HG03039 (cell line): ENCODE data around the gene PHF8.
A peak's percentile ranks its signal among the peaks of the same experiment; 100 is the strongest.

Experiments used
- ATAC-seq: cut with Tn5 transposase; IDR thresholded peaks from one replicate; pipeline ENCODE4 v1.9.1; 2021; ENCODE audit warnings: mild to moderate bottlenecking, moderate library complexity; ENCODE audit not compliant: unreplicated experiment

PHF8 gene

GRCh38 chrX:54044126-54044876 is at the start of gene PHF8:
Gene PHF8 (minus strand): TSS chrX:54044473. CDS start chrX:54042728, 1,745 bp downstream.
- ATAC-seq: peak; percentile 77

DNA sequence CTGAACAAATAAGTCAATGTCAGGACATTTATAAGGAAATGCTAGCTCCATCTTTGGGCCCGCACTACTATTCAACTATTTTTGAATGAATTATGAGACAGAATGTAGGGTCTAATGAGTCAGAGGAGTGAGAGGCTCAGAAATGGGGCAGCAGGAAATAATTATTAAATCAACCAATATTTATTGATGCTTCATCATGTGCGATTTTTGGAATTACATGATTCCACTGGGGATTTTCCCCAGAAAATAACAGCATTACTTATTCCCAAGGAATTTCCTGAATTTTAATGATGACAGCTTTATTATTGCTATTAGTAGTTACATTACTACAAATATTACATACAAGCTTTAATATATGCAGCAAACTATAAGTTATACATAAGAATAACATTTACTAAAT is 49.3 kb upstream of the PHF8 start:
- ATAC-seq: no peak

GRCh38 chrX:54093159-54093558 is 48.9 kb upstream of the PHF8 start:
- ATAC-seq: no peak

GRCh38 chrX:54090880-54091279 is 46.6 kb upstream of the PHF8 start:
- no peak for ATAC-seq

DNA sequence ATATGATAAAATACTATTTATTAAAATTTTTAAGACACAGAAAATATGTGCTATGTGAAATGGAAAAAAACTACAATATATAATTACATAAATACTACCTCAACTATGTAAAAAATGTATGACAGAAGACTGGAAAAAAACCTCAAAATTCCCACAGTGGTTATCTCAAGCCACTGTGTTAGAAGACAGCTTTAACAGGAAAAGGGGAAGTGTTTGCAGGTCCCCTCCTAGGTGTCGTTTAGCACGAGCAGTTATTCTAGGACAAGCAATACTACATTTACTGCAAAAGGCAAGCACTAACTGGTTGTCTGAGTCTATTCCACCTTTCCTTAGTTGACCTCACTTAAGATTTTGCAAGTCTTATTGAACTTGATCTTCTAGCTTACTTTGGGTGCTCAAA is 44.9 kb upstream of the PHF8 start:
- ATAC-seq: no peak

DNA sequence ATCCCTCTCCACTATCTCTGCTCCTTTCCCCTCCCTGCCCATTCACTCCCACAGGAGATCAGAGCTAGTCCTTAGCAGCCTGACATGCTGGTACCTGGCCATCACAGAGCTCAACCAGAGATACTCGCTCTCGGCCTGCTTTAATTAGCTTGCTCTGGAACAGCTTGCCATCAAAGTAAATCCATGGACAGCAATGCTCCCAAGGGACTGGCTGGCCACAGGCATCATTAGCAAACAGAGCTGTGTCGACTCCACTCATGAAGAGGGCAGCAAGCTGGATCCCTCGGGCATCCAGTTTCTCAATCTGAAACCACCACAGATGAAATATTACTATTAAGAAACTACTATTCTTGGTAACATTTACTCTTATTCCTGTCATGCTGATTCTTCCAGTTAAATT is 43.4 kb upstream of the PHF8 start:
- ATAC-seq: no peak

DNA sequence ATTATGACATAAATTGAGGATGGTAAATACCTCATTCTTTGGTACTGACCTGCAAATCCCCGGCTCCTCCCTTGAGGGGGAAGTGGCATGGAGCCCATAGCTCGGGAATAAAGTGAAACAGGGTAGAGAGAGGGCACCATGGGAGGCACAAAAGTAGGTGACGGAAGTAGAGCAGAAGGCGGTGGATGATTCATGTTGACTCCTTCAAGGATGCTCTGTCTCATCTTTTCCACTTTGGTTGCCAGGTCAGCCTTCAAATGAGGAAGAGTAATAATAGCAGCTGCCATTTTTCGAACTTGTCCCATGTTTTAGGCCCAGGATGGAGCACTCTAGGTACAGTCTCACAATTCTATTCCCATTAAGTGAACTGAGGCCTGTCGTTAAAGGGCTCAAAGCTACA is 41.4 kb upstream of the PHF8 start:
- no peak for ATAC-seq

DNA sequence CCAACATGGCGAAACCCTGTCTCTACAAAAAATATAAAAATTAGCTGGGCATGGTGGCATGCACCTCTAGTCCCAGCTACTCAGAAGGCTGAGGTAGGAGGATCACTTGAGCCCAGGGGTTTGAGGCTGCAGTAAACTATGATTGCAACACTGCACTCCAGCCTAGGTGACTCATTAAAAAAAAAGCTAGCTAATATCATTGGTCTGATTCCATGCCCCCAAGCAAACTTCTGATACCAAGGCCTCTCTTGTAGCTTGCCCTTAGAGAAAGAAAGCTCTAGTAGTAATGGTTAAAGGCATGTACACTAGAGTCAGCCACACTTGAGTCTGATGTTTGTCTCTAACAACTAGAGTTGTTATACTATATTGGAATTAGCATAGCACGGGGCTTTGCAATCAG is 32.6 kb upstream of the PHF8 start:
- ATAC-seq: no peak

DNA sequence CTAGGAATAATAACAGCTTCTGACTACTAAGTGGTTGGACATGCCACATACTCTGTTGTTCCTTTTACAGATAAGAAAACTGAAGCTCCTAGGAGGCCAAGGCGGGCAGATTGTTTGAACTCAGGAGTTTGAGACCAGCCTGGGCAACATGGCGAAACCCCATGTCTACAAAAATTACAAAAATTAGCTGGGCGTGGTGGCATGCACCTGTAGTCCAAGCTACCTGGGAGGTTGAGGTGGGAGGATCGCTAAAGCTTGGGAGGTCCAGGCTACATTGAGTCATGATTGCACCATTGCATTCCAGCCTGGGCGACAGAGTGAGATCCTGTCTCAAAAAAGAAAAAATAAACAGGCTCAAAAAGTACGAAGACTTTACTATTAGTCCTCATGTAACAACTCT is 30.6 kb upstream of the PHF8 start:
- ATAC-seq: no peak

DNA sequence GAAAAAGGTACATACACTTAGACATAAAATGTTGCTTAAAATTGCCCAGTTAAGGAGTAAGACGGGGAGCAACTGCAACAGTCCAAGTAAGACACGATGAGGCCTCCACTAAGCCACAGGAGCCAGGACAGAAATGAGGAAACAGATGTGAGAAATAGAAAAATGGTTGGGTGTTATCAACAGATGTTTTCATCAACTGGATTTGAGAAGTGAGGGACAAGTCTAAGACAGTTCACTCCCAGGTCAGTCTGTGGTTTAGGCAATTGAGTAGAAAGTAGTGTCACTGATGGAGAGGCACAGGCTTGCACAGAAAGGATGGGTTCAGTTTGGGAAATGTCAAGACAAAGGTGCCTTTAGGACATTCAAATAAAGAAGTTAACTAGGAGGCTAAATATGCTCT is 23.5 kb upstream of the PHF8 start:
- no peak for ATAC-seq

DNA sequence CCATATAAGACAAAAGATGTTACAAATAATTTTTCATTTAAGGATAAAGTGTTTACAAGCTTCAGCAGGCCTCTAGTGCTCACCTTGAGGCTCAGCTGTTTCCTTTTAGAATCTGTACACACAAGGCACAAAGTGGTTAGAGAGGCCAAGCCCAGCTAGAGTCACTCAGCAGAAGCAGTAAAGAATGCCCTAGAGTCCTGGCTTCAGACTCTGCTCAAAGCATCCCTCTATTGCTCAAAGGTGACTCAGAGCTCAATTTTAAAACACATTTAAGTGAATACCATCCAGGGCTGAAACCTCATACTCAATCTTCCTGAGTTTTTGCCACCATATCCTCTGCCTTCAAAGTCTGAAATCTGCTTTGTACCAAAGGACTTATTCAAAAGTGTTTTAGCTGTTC is 22.6 kb upstream of the PHF8 start:
- ATAC-seq: no peak

DNA sequence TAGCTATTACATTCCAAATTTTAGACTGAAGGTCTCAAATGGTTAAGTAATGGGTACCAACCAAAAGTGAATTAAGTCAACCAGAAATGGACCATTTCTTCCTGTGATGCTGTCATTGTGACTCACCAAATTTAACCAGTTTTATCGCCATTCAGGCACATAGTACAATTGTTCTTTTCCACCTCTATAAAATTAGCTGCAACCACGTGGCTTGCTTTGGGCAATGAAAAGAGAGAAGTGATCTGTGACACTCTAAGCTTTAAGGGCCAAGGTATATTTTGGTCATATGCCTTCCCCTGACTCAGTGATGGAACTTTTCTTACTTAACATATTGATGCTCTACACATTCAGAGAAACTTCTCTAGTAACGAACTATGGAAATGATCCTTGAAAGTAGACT is 20.3 kb upstream of the PHF8 start:
- ATAC-seq: no peak

DNA sequence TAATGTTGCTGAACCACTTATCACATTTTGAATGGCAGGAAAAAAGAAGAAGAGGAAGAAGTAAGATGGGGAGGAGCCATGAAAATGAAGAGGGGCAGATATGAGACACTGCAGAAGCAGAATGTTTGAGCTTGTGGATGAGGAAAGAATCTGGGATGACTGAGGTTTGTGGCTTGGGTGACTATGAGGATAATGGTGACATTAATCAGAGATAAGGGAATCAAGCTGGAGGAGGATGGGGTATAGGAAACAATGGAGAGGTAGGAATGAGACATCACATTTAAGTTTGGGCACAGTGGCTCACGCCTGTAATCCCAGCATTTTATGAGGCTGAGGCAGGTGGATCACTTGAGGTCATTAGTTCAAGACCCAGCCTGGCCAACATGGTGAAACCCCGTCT is 19.1 kb upstream of the PHF8 start:
- no peak for ATAC-seq

- ATAC-seq: no peak
Observed at GRCh38 chrX:54049801-54050200, 5.5 kb upstream of the PHF8 start.

DNA sequence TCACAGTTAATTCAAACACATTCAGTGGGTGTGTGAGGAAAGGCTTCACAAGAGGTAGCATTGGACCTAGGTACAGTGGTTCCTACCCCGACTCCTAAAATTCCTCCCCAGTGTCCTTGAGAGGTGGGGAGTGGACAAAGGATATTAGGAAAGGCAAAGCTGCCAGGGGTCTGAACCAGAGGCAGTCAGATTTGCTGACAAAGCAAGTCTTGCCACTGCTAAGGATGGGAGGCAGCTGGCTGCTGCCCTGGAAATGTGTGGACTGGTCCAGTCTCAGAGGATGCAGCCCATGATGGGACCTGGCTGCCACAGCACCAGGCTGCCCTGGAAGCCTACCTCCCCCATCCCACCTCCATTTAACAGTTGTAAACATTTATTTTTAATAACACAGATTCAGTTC is 4.1 kb upstream of the PHF8 start:
- no peak for ATAC-seq

GRCh38 chrX:54045563-54046228 is 1.4 kb upstream of the PHF8 start:
- ATAC-seq: no peak

DNA sequence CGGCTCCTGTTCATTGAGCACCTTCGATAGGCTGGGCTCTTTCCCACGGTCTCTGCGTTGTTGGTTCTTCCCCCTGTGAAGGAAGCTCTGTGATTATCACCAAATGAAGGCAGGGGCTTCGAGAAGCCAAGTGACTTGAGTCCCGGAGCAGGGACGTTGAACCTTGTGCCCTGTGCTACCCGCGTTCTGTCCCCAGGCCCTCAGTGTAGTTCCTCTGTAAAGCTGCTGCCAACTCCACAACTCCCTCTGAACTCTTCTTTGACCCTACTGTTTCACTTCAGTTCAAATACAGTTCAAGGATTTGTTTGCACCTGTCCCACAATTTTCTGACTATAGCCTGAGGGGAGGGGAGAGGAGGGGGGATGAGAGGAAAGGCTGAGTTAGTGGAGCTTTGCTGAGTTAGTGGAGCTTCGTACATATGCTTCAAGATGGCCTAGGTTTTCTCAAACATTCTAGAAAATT is 635 bp upstream of the PHF8 start:
- ATAC-seq: no peak

GRCh38 chrX:54043541-54044125 is 640 bp downstream of the PHF8 start:
- ATAC-seq: peak; percentile 9

GRCh38 chrX:54043056-54043455 is 1.2 kb downstream of the PHF8 start:
- no peak for ATAC-seq

DNA sequence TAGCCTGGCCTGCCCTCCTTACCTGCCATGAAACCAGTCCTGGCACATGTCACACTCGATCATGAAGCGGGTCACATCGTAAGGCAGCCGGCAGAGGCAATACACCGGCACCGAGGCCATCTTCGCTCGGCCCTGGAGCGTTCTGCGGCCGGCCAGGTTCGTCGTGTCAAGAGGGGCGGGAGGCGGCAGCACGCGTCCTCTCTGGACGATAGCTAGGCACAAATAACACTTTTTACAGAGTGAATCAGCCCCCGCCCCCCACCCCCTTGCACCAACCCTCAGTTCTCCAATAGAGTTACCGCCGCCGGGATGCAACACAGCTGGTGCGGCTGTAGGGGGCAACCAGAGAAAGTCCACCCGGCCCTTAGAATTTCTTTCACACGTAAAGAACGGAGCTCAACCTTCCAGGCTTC is 1.7 kb downstream of the PHF8 start:
- no peak for ATAC-seq

DNA sequence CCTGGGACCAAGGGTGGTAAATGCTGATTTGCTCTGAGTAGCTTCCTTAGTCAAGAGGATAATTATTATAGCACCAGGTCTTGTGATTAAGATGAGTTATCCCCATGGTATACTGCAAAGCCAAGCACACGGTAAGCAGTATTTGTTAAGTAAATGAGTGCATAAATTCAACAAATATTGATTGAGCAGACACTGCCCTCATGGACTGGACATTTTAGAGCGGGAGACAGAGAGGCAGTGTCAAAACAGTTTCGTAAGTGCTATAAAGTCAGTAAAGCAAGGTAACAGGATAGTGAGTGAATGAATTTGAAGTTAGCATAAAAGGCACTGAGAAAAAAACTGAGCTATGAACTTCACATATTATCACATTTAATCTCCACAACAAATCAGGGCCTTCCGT is 13.9 kb downstream of the PHF8 start:
- no peak for ATAC-seq

DNA sequence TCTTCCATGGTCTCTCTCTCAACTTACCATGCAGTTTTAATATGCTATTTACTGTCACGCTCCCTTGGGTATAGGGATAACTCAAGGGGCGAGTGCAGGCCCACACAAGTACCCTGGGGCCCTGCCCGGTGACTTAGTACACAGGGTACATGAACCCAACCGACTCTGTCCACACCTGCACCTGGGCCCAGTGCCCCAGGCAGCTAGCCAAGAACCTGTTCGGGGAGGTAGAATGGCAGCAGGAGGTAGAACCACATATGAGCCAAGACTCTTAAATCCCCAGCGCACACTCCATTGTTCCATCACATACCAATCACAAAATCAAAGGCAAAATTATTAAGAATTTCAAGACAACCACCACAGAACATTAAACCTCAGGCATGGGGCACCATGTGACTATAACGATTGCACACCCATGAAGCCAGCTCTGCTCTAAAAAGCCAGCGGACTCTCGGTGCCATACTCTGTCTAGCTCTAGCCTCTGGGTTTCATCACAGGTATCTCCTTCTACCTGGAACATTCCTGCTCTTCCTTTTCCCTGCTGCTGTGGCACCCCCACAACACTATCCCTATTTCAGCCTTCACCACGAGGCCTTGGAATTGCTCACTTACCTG is 14.6 kb downstream of the PHF8 start:
- ATAC-seq: no peak
